ENCODE results near the gene PDE4D. TPM values are rescaled to one million over a fixed set of nuclear protein-coding genes. Genes with fewer than 3 reads are reported as not detected.

The PDE4D gene
- polyA plus RNA-seq, 1 donor (not counting 4 experiments of a cell fraction or from before 2014, with no cell fraction given), result 3.6 TPM

- H3K27me3 ChIP-seq (ENCODE audit: control insufficient read depth, extremely low read depth, insufficient read depth, low read length), result no peaks in the 10 kb centered on the region
- H3K4me2 ChIP-seq (ENCODE audit: control insufficient read depth, extremely low read depth, insufficient read depth, low read depth, low read length), result no peak overlapping the region
- DNase-seq (ENCODE audit: low read depth, low spot score) (no peak), FAIRE-seq (no peak)
- H3K9me1 ChIP-seq (ENCODE audit: control insufficient read depth, extremely low read depth, insufficient read depth, low read length), result no peaks in the 10 kb centered on the region
- no peaks in the 10 kb centered on the region for H3K9me3 ChIP-seq (ENCODE audit: control insufficient read depth, low read depth, low read length)
- no peaks in the 10 kb centered on the region for H3K36me3 ChIP-seq (ENCODE audit: control insufficient read depth in 2 of 2, extremely low read depth in 1 of 2, insufficient read depth in 2 of 2, low read length in 2 of 2)
- no peak overlapping the region for H3K9ac ChIP-seq (ENCODE audit: control insufficient read depth, extremely low read depth, insufficient read depth, low read length)
- no peaks in the 10 kb centered on the region for H3K4me1 ChIP-seq (ENCODE audit: control insufficient read depth, extremely low read depth, insufficient read depth, low read length)
- dilution Hi-C loops (cut with MboI; ENCODE audit: extremely low pct_ligation_motif_present, low sequenced_read_pairs), result no loop called here
- H3K79me2 ChIP-seq (ENCODE audit: control insufficient read depth, insufficient read depth, low read length), result no peaks in the 10 kb centered on the region
- H4K20me1 ChIP-seq (ENCODE audit: control insufficient read depth, extremely low read depth, insufficient read depth, low read length), result no peaks in the 10 kb centered on the region
- no peak overlapping the region for H2AFZ ChIP-seq (ENCODE audit: control insufficient read depth, low read length)
- TF ChIP-seq, protein P1, sequence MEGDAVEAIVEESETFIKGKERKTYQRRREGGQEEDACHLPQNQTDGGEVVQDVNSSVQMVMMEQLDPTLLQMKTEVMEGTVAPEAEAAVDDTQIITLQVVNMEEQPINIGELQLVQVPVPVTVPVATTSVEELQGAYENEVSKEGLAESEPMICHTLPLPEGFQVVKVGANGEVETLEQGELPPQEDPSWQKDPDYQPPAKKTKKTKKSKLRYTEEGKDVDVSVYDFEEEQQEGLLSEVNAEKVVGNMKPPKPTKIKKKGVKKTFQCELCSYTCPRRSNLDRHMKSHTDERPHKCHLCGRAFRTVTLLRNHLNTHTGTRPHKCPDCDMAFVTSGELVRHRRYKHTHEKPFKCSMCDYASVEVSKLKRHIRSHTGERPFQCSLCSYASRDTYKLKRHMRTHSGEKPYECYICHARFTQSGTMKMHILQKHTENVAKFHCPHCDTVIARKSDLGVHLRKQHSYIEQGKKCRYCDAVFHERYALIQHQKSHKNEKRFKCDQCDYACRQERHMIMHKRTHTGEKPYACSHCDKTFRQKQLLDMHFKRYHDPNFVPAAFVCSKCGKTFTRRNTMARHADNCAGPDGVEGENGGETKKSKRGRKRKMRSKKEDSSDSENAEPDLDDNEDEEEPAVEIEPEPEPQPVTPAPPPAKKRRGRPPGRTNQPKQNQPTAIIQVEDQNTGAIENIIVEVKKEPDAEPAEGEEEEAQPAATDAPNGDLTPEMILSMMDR (optimal IDR thresholded peaks at IDR 0.05 in 1 of 3, IDR thresholded peaks at IDR 0.05 in 1 of 3, conservative IDR thresholded peaks at IDR 0.05 in 1 of 3; ENCODE audit: extremely low read depth in 1 of 3, insufficient read depth in 2 of 3, low read length in 3 of 3), result no peak
- no peak for TF ChIP-seq EZH2 (IDR thresholded peaks at IDR 0.05; ENCODE audit: low read length)
- H3K4me3 ChIP-seq (ENCODE audit: control insufficient read depth in 2 of 3, extremely low read depth in 1 of 3, insufficient read depth in 2 of 3, low read depth in 1 of 3, low read length in 3 of 3), result no peak overlapping the region
- no peak overlapping the region for H3K27ac ChIP-seq (ENCODE audit: control insufficient read depth, insufficient read depth, low read length)
Observed at GRCh38 chr5:59504043-59504442, 389.5 kb downstream of the PDE4D start.

GRCh38 chr5:59503220-59503619 is 390.3 kb downstream of the PDE4D start:
- FAIRE-seq, result no peak

More at GRCh38 chr5:59503220-59503619, 390.3 kb downstream of the PDE4D start:
- Histone ChIP-seq H3K9ac (ENCODE audit: control insufficient read depth, extremely low read depth, insufficient read depth, low read length) (no peak overlapping the region), H3K9me1 (ENCODE audit: control insufficient read depth, extremely low read depth, insufficient read depth, low read length) (no peaks in the 10 kb centered on the region), H4K20me1 (ENCODE audit: control insufficient read depth, extremely low read depth, insufficient read depth, low read length) (no peaks in the 10 kb centered on the region), H3K36me3 (ENCODE audit: control insufficient read depth in 2 of 2, extremely low read depth in 1 of 2, insufficient read depth in 2 of 2, low read length in 2 of 2) (no peaks in the 10 kb centered on the region), H3K27ac (ENCODE audit: control insufficient read depth, insufficient read depth, low read length) (no peak overlapping the region), H3K27me3 (ENCODE audit: control insufficient read depth, extremely low read depth, insufficient read depth, low read length) (no peaks in the 10 kb centered on the region), H3K4me2 (ENCODE audit: control insufficient read depth, extremely low read depth, insufficient read depth, low read depth, low read length) (no peak overlapping the region), H3K79me2 (ENCODE audit: control insufficient read depth, insufficient read depth, low read length) (no peaks in the 10 kb centered on the region), H3K4me1 (ENCODE audit: control insufficient read depth, extremely low read depth, insufficient read depth, low read length) (no peaks in the 10 kb centered on the region), H3K9me3 (ENCODE audit: control insufficient read depth, low read depth, low read length) (no peaks in the 10 kb centered on the region), H2AFZ (ENCODE audit: control insufficient read depth, low read length) (no peak overlapping the region), H3K4me3 (ENCODE audit: control insufficient read depth in 2 of 3, extremely low read depth in 1 of 3, insufficient read depth in 2 of 3, low read depth in 1 of 3, low read length in 3 of 3) (no peak overlapping the region)
- DNase-seq (ENCODE audit: low read depth, low spot score), result no peak
- dilution Hi-C loops (cut with MboI; ENCODE audit: extremely low pct_ligation_motif_present, low sequenced_read_pairs), result no loop called here
- no peak for TF ChIP-seq EZH2 (IDR thresholded peaks at IDR 0.05; ENCODE audit: low read length)
- TF ChIP-seq, protein P1 (optimal IDR thresholded peaks at IDR 0.05 in 1 of 3, IDR thresholded peaks at IDR 0.05 in 1 of 3, conservative IDR thresholded peaks at IDR 0.05 in 1 of 3; ENCODE audit: extremely low read depth in 1 of 3, insufficient read depth in 2 of 3, low read length in 3 of 3), result no peak
